ENCODE data around the gene CYB561D2. TPM values are rescaled to one million over a fixed set of nuclear protein-coding genes. Genes with fewer than 3 reads are reported as not detected.

CYB561D2 gene
- total RNA-seq, 1 donor from 2014 or later = 22.3 TPM

DNA sequence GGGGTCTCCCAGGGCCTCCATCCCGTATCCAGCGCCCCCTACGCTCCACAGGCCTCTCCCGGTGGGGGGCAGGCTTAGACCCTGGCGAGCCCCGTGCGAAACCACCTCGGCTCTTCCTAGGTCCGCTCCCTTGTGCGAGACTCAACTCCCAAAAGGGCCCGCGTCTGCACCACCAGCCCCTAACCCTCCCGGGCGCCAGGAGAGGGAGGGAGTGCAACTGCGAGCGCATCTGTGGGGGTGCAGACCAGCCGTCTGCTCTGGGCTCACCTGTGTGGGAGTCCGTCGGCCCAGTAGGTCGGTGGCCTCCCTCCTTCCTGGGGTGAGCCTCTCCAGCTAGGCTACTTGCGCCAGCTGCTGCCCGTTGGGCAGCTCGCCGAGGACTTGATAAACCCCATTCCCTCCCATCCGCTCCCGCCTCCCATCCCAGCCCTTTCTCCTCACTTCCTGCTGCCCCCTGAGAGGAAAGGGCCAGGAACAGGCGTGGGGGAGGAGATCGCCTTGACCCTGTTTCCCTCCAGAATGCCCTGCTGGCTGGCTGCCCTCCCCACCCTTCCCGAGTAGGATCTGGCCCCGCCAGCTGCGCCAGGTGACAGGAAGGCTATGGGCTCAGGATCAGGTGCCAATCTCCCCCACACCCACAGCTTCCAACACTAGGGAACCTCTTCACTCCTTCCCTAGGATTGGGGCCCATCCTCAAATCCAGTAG is 28.1 kb upstream of the CYB561D2 start, which contains the start of gene HYAL2:
Gene HYAL2 (minus strand): TSS at position 360 of the 706 bp plus-strand sequence. CDS start 2,256 bp downstream, outside the sequence.
- H3K4me3 ChIP-seq (ENCODE audit: low read depth, low read length) = peak within 1 kb of the TSS; percentile 81
- TF ChIP-seq, protein P1, sequence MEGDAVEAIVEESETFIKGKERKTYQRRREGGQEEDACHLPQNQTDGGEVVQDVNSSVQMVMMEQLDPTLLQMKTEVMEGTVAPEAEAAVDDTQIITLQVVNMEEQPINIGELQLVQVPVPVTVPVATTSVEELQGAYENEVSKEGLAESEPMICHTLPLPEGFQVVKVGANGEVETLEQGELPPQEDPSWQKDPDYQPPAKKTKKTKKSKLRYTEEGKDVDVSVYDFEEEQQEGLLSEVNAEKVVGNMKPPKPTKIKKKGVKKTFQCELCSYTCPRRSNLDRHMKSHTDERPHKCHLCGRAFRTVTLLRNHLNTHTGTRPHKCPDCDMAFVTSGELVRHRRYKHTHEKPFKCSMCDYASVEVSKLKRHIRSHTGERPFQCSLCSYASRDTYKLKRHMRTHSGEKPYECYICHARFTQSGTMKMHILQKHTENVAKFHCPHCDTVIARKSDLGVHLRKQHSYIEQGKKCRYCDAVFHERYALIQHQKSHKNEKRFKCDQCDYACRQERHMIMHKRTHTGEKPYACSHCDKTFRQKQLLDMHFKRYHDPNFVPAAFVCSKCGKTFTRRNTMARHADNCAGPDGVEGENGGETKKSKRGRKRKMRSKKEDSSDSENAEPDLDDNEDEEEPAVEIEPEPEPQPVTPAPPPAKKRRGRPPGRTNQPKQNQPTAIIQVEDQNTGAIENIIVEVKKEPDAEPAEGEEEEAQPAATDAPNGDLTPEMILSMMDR (IDR thresholded peaks at IDR 0.05; ENCODE audit: insufficient read depth, low read length, poor library complexity, severe bottlenecking) = peak; percentile 2
- peaks cover 3% of the 10 kb centered on the region for H3K36me3 ChIP-seq (ENCODE audit: control insufficient read depth, insufficient read depth, low read length)
- no peaks in the 10 kb centered on the region for H3K27me3 ChIP-seq (ENCODE audit: control insufficient read depth, insufficient read depth, low read length)
- DNase-seq (ENCODE audit: low read depth) = no peak

DNA sequence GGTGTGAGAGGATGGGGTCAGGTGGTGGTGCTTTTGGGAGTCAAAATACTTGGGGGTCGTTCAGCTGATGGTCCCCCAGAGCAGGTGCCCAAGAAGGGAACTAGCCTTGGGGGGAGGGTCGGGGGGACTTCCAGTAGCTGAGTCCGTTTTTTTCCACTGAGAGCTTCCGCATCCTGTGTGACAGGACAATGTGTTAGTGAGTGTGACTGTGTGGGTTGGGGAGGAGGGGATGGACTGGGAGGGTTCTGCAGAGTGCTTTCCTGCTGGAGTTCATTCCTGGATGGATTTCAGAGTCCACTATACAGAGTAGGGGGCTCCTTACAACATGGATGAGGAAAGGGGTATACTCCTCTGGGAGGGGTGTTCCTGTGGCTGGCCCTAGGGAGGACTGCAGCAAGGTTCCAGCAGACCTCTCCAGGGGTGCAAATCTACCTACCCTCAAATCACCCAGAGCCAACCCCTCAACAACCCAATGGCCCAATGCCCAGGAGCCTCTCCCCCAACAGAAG is 27.5 kb upstream of the CYB561D2 start:
- DNase-seq (ENCODE audit: low read depth) = no peak
- no peaks in the 10 kb centered on the region for H3K36me3 ChIP-seq (ENCODE audit: control insufficient read depth, insufficient read depth, low read length)
- TF ChIP-seq, protein P1 (IDR thresholded peaks at IDR 0.05; ENCODE audit: insufficient read depth, low read length, poor library complexity, severe bottlenecking) = no peak
- no peaks in the 10 kb centered on the region for H3K27me3 ChIP-seq (ENCODE audit: control insufficient read depth, insufficient read depth, low read length)
- no peak overlapping the region for H3K4me3 ChIP-seq (ENCODE audit: low read depth, low read length)

DNA sequence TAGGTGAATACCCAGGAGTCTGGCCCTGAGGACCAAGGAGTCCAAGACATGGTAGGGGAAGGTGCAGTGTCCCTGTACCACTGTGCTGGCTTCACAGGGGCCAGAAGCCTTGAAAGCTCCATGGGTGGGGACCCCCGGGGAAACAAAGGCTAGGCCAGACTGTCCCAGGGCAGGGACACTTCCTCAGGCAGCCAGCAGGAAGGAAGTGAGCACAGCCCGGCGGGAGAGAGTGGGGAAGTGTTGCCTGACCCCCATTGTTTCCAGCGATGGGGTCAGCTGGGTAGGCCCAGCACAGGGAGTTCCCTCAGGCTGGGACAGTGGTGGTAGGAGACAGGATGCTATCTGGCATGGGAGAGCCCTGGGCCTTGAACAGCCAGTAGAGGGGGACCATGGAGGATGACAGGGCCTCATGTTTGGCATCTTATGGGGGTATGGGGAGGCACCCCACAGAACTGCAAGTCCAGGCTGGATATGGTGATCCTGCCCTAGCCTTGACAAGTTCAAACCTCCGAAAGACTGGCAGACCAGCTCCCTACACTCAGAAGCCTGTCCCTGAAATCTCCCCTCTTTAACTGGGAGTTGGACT is 27.0 kb upstream of the CYB561D2 start:
- TF ChIP-seq, protein P1 (IDR thresholded peaks at IDR 0.05; ENCODE audit: insufficient read depth, low read length, poor library complexity, severe bottlenecking) = no peak
- Histone ChIP-seq H3K36me3 (ENCODE audit: control insufficient read depth, insufficient read depth, low read length) (no peaks in the 10 kb centered on the region), H3K27me3 (ENCODE audit: control insufficient read depth, insufficient read depth, low read length) (no peaks in the 10 kb centered on the region), H3K4me3 (ENCODE audit: low read depth, low read length) (no peak overlapping the region)
- no peak for DNase-seq (ENCODE audit: low read depth)

DNA sequence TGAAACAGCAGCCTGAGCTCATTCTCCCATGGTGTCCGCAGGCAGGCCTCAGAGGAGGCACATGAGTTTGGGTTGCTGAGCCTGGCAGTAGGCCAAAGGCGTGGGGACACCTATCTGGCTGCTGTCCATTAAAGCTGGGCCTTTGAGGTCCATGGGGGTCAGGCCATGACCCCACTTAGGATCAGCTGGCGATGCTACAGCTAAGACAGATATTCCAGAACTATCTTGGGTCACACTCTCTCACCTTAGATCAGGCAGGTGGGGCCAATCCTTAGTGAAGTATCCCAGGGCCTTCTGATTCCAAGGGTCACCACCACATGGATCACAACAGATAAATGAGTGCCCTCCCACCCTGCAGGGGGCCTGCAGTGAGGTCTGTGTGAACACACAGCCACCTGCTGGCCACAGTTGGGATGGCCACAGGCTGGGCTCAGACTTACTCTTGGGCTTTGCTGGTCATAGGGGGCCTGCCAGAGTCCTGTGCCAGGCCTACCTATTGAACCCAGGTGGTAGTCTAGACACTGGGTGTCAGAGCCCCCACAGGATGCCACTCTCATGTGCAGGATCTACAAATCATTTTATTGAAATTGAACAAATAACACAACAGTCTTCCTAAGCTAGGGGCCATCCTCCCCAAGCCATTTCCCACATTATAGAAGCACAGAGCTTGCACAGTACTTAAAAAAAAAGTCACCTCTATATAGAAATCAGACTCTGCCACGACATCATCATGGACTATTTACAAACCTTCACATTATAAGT is 26.1 kb upstream of the CYB561D2 start:
- no peaks in the 10 kb centered on the region for H3K36me3 ChIP-seq (ENCODE audit: control insufficient read depth, insufficient read depth, low read length)
- no peak for DNase-seq (ENCODE audit: low read depth)
- TF ChIP-seq, protein P1 (IDR thresholded peaks at IDR 0.05; ENCODE audit: insufficient read depth, low read length, poor library complexity, severe bottlenecking) = peak; percentile 91
- H3K4me3 ChIP-seq (ENCODE audit: low read depth, low read length) = no peak overlapping the region
- H3K27me3 ChIP-seq (ENCODE audit: control insufficient read depth, insufficient read depth, low read length) = no peaks in the 10 kb centered on the region

DNA sequence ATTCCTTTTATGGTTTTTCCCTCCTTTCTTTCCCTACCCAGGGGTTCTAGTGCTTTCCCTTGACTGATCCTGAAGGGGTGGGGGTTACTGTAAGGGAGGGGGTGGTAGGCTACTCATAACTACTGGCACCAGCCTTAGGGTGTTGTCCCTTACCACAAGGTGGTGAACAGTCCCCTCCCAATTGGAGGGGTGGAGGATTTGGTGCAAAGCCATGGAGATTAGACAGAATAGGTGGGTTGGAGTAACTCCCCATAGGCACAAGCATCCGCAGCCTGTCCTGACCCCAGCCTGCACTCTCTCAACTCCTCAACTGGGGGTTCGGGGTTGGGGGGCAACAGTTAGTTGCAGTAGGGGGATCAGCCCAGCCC is 25.6 kb upstream of the CYB561D2 start:
- Histone ChIP-seq H3K27me3 (ENCODE audit: control insufficient read depth, insufficient read depth, low read length) (no peaks in the 10 kb centered on the region), H3K4me3 (ENCODE audit: low read depth, low read length) (no peak overlapping the region), H3K36me3 (ENCODE audit: control insufficient read depth, insufficient read depth, low read length) (peaks cover 1% of the 10 kb centered on the region)
- TF ChIP-seq, protein P1 (IDR thresholded peaks at IDR 0.05; ENCODE audit: insufficient read depth, low read length, poor library complexity, severe bottlenecking) = no peak
- no peak for DNase-seq (ENCODE audit: low read depth)
